ENCODE measurements around the gene SHLD1. TPM values are rescaled to one million over a fixed set of nuclear protein-coding genes. Genes with fewer than 3 reads are reported as not detected.

Gene SHLD1
- total RNA-seq, 2 donors from 2014 or later, result 4.0 to 6.6 TPM

DNA sequence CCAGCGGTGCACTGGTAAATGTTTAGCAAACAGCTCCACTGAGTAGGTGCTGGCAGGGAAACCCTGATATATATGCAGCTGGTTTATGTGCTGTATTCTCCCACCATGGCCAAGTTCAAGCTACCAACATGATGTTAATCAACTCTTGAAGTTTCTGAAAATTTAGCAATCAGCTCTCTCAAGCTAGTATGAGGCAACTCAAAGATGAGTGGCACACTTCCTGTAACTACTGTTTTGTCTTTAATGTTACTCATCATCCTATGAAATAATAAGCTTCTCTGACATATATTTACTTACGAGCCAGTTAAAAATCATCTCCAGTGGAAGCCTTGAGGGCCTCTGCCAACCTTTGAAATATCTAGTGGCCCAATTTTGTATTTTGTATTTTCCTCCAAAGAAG is 145.4 kb downstream of the SHLD1 start:
- Histone ChIP-seq H3K36me3 (ENCODE audit: control insufficient read depth, insufficient read depth, low read length) (no peaks in the 10 kb centered on the region), H3K27me3 (ENCODE audit: control insufficient read depth, insufficient read depth, low read length, poor library complexity, severe bottlenecking) (no peaks in the 10 kb centered on the region), H3K4me1 (ENCODE audit: control insufficient read depth, insufficient read depth, low read length) (no peaks in the 10 kb centered on the region), H3K4me3 (ENCODE audit: low read length) (no peak overlapping the region), H3K9ac (ENCODE audit: extremely low read depth, low read length, poor library complexity, severe bottlenecking) (no peak overlapping the region), H3K9me3 (ENCODE audit: control insufficient read depth, low read length) (no peaks in the 10 kb centered on the region), H3K27ac (ENCODE audit: low read depth, low read length) (no peak overlapping the region)
- TF ChIP-seq, protein P1, sequence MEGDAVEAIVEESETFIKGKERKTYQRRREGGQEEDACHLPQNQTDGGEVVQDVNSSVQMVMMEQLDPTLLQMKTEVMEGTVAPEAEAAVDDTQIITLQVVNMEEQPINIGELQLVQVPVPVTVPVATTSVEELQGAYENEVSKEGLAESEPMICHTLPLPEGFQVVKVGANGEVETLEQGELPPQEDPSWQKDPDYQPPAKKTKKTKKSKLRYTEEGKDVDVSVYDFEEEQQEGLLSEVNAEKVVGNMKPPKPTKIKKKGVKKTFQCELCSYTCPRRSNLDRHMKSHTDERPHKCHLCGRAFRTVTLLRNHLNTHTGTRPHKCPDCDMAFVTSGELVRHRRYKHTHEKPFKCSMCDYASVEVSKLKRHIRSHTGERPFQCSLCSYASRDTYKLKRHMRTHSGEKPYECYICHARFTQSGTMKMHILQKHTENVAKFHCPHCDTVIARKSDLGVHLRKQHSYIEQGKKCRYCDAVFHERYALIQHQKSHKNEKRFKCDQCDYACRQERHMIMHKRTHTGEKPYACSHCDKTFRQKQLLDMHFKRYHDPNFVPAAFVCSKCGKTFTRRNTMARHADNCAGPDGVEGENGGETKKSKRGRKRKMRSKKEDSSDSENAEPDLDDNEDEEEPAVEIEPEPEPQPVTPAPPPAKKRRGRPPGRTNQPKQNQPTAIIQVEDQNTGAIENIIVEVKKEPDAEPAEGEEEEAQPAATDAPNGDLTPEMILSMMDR (conservative IDR thresholded peaks at IDR 0.05), result no peak
- DNase-seq, result no peak
- no peaks in the 10 kb centered on the region for H3K9me3 Mint-ChIP-seq
- WGBS, 2 experiments (ENCODE audit: insufficient coverage in 1 of 2, insufficient read length in 1 of 2), result 88 to 93% methylated on average over 2 of the region's 2 CpGs
- no peaks in the 10 kb centered on the region for H3K36me3 Mint-ChIP-seq (ENCODE audit: low read depth)
- no peaks in the 10 kb centered on the region for H3K4me1 Mint-ChIP-seq
- no peak overlapping the region for H3K27ac Mint-ChIP-seq
- no peak overlapping the region for H3K4me3 Mint-ChIP-seq
- H3K27me3 Mint-ChIP-seq (ENCODE audit: insufficient read depth), result peaks cover 7% of the 10 kb centered on the region

DNA sequence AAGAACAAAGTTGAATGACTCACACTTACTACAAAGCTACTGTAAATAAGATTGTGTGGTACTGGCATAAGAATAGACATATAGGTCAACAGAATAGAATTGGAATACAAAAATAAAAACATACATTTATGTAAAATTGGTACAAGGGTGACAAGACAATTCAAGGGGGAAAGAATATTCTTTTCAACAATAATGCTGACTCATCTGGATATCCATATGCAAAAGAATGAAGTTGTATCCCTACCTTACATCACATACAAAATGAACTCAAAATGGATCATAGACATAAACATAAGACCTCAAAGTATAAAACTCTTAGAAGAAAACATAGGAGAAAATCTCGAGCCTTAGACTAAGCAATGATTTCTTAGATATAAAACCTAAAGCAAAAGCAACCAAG is 149.2 kb downstream of the SHLD1 start:
- H3K4me3 ChIP-seq (ENCODE audit: low read length), result no peak overlapping the region
- H3K27ac Mint-ChIP-seq, result no peak overlapping the region

GRCh38 chr20:5900908-5901307 is 150.7 kb downstream of the SHLD1 start:
- Mint-ChIP-seq H3K36me3 (ENCODE audit: low read depth) (no peaks in the 10 kb centered on the region), H3K4me3 (no peak overlapping the region), H3K4me1 (no peaks in the 10 kb centered on the region), H3K27ac (no peak overlapping the region), H3K27me3 (ENCODE audit: insufficient read depth) (peaks cover 7% of the 10 kb centered on the region), H3K9me3 (no peaks in the 10 kb centered on the region)
- Histone ChIP-seq H3K36me3 (ENCODE audit: control insufficient read depth, insufficient read depth, low read length) (no peaks in the 10 kb centered on the region), H3K4me3 (ENCODE audit: low read length) (no peak overlapping the region), H3K9me3 (ENCODE audit: control insufficient read depth, low read length) (no peaks in the 10 kb centered on the region), H3K27me3 (ENCODE audit: control insufficient read depth, insufficient read depth, low read length, poor library complexity, severe bottlenecking) (no peaks in the 10 kb centered on the region), H3K9ac (ENCODE audit: extremely low read depth, low read length, poor library complexity, severe bottlenecking) (no peak overlapping the region), H3K4me1 (ENCODE audit: control insufficient read depth, insufficient read depth, low read length) (no peaks in the 10 kb centered on the region), H3K27ac (ENCODE audit: low read depth, low read length) (no peak overlapping the region)
- 93 to 100% methylated on average over 1 of the region's 1 CpG for WGBS, 2 experiments (ENCODE audit: insufficient coverage in 1 of 2, insufficient read length in 1 of 2)
- DNase-seq, result no peak
- TF ChIP-seq, protein P1 (conservative IDR thresholded peaks at IDR 0.05), result no peak

More for the DNA sequence above, 149.2 kb downstream of the SHLD1 start:
- Mint-ChIP-seq H3K9me3 (no peaks in the 10 kb centered on the region), H3K4me3 (no peak overlapping the region), H3K27me3 (ENCODE audit: insufficient read depth) (peaks cover 7% of the 10 kb centered on the region), H3K36me3 (ENCODE audit: low read depth) (no peaks in the 10 kb centered on the region), H3K4me1 (no peaks in the 10 kb centered on the region)
- no peak overlapping the region for H3K9ac ChIP-seq (ENCODE audit: extremely low read depth, low read length, poor library complexity, severe bottlenecking)
- H3K27me3 ChIP-seq (ENCODE audit: control insufficient read depth, insufficient read depth, low read length, poor library complexity, severe bottlenecking), result no peaks in the 10 kb centered on the region
- WGBS, 2 experiments (ENCODE audit: insufficient coverage in 1 of 2, insufficient read length in 1 of 2), result 75 to 100% methylated on average over 1 of the region's 1 CpG
- no peak for DNase-seq
- H3K4me1 ChIP-seq (ENCODE audit: control insufficient read depth, insufficient read depth, low read length), result no peaks in the 10 kb centered on the region
- TF ChIP-seq, protein P1 (conservative IDR thresholded peaks at IDR 0.05), result no peak
- no peaks in the 10 kb centered on the region for H3K36me3 ChIP-seq (ENCODE audit: control insufficient read depth, insufficient read depth, low read length)
- no peaks in the 10 kb centered on the region for H3K9me3 ChIP-seq (ENCODE audit: control insufficient read depth, low read length)
- no peak overlapping the region for H3K27ac ChIP-seq (ENCODE audit: low read depth, low read length)

All from endodermal cell (in vitro differentiated cells).